Left ventricle myocardium inferior (tissue), 1 donor: ENCODE measurements around the gene R3HDM2. TPM values are rescaled to one million over a fixed set of nuclear protein-coding genes. Genes with fewer than 3 reads are reported as not detected.

Experiments
- DNase-seq: peaks from one replicate; pipeline ENCODE4 v3.0.0-alpha.2; 2020
- H3K27ac ChIP-seq: fragments of 200-600 bp; replicated peaks from 2 replicates; pipeline ENCODE4 v1.8.0; 2021
- H3K27me3 ChIP-seq: fragments of 200-600 bp; 2 replicates; pipeline ENCODE4 v1.8.0; 2021; ENCODE audit warnings: low read depth
- H3K36me3 ChIP-seq: fragments of 200-600 bp; 2 replicates; pipeline ENCODE4 v1.8.0; 2021
- H3K4me1 ChIP-seq: fragments of 200-600 bp; 2 replicates; pipeline ENCODE4 v1.8.0; 2021
- H3K4me3 ChIP-seq: fragments of 200-600 bp; 2 replicates; pipeline ENCODE4 v1.8.0; 2021; ENCODE audit warnings: mild to moderate bottlenecking, moderate library complexity
- H3K9me3 ChIP-seq: fragments of 200-600 bp; replicated peaks from 2 replicates; pipeline ENCODE4 v1.8.0; 2021
- intact Hi-C: fragments of 100-400 bp; cut with micrococcal nuclease; formaldehyde crosslinking; loops from one replicate; pipeline ENCODE4 v1.11.0; 2022
- total RNA-seq: library from RNA; stranded (reverse); fragmentation: NEBNext Ultra II Directional; extraction: Animal tissue kit (Norgen Biotek cat#: 25700); gene quantifications from one replicate; pipeline ENCODE4 v1.2.1, GENCODE V29; 2021
- TF ChIP-seq, protein P1 (sequence below): fragments of 200-600 bp; IDR thresholded peaks from 2 replicates; pipeline ENCODE4 v1.8.0; 2021; ENCODE audit warnings: antibody characterized with exemption, mild to moderate bottlenecking, borderline replicate concordance
- donor health status: DM: no; HTN: yes; CAD: no; lungs with severe emphysema.

R3HDM2 gene
- total RNA-seq, 1 donor from 2014 or later: 63.1 TPM

DNA sequence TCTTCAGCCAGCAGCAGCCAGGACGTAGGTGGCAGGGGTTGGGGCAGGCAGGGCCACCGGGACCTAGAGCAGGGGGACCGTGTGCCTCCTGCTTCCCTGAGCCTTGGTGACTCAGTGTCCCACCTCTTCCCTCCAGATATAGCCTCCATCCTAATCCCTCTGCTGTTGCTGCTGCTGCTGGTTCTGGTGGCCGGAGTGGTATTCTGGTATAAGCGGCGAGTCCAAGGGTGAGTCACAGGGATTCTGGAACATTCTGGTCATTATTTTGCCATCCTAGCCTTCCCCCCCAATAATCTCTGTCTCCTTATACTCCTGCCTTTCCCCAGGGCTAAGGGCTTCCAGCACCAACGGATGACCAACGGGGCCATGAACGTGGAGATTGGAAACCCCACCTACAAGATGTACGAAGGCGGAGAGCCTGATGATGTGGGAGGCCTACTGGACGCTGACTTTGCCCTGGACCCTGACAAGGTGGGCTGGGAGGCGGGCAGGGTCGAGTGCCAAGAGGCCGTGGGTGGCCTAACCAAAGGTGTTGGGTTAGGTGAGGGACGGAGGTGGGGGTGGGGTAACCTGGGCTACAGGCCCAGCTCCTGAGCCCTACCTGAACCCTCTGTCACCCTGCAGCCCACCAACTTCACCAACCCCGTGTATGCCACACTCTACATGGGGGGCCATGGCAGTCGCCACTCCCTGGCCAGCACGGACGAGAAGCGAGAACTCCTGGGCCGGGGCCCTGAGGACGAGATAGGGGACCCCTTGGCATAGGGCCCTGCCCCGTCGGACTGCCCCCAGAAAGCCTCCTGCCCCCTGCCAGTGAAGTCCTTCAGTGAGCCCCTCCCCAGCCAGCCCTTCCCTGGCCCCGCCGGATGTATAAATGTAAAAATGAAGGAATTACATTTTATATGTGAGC lies 218.8 kb downstream of the R3HDM2 start:
- peaks cover 45% of the 10 kb centered on the region for H3K36me3 ChIP-seq
- DNase-seq: no peak
- H3K4me3 ChIP-seq: no peak overlapping the region
- H3K27ac ChIP-seq: peak overlapping the region; percentile 53
- TF ChIP-seq, protein P1, sequence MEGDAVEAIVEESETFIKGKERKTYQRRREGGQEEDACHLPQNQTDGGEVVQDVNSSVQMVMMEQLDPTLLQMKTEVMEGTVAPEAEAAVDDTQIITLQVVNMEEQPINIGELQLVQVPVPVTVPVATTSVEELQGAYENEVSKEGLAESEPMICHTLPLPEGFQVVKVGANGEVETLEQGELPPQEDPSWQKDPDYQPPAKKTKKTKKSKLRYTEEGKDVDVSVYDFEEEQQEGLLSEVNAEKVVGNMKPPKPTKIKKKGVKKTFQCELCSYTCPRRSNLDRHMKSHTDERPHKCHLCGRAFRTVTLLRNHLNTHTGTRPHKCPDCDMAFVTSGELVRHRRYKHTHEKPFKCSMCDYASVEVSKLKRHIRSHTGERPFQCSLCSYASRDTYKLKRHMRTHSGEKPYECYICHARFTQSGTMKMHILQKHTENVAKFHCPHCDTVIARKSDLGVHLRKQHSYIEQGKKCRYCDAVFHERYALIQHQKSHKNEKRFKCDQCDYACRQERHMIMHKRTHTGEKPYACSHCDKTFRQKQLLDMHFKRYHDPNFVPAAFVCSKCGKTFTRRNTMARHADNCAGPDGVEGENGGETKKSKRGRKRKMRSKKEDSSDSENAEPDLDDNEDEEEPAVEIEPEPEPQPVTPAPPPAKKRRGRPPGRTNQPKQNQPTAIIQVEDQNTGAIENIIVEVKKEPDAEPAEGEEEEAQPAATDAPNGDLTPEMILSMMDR: no peak
- intact Hi-C loops: no loop called here
- no peaks in the 10 kb centered on the region for H3K9me3 ChIP-seq
- peaks cover 25% of the 10 kb centered on the region for H3K27me3 ChIP-seq
- peaks cover 70% of the 10 kb centered on the region for H3K4me1 ChIP-seq

DNA sequence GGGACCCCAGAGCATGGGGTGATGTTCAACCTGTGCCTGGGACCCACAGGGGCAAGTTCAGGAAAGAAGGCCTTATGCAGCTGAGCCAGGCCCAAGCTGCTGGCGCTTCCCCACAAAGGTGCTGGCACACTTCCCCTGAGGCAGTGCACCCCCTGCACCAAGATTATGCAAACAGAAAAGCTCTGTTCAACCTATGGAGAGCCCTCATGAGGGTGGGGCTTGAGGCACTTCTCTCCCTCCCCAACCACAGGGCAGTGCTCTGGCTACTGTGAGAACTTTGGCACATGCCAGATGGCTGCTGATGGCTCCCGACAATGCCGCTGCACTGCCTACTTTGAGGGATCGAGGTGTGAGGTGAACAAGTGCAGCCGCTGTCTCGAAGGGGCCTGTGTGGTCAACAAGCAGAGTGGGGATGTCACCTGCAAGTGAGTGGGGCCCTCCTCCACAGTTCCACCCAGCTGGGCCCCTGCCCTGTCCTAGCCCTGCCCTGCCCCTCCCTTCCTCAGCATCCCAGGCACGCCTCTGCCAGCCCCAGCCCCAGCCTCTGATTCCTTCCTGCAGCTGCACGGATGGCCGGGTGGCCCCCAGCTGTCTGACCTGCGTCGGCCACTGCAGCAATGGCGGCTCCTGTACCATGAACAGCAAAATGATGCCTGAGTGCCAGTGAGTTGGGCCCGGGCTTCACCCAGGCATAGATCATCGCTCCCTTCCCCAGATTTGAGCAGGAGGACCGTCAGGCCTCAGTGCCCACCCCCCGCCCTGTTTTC lies 219.7 kb downstream of the R3HDM2 start:
- Histone ChIP-seq H3K27ac (no peak overlapping the region), H3K9me3 (no peaks in the 10 kb centered on the region), H3K4me3 (no peak overlapping the region), H3K36me3 (peaks cover 55% of the 10 kb centered on the region), H3K4me1 (peaks cover 63% of the 10 kb centered on the region), H3K27me3 (peaks cover 17% of the 10 kb centered on the region)
- DNase-seq: no peak
- intact Hi-C loops: no loop called here
- TF ChIP-seq, protein P1: no peak

DNA sequence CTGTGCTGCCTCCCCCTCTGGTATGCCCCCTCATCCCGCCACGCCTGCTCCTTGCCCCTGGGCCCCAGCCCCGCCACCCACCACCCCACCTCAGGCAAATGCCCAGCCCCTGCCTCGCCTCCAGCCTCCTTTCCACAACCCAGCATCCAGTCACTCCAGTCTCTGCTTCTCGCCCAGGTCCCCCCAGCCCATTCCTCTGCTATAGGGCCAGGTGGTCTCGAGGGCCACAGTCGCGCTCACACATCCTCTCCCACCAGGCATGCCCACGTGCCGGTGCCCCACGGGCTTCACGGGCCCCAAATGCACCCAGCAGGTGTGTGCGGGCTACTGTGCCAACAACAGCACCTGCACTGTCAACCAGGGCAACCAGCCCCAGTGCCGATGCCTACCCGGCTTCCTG lies 220.4 kb downstream of the R3HDM2 start:
- Histone ChIP-seq H3K9me3 (no peaks in the 10 kb centered on the region), H3K27me3 (peaks cover 11% of the 10 kb centered on the region), H3K4me3 (no peak overlapping the region), H3K27ac (no peak overlapping the region), H3K36me3 (peaks cover 61% of the 10 kb centered on the region), H3K4me1 (peaks cover 57% of the 10 kb centered on the region)
- DNase-seq: no peak
- intact Hi-C loops: no loop called here
- TF ChIP-seq, protein P1: no peak

DNA sequence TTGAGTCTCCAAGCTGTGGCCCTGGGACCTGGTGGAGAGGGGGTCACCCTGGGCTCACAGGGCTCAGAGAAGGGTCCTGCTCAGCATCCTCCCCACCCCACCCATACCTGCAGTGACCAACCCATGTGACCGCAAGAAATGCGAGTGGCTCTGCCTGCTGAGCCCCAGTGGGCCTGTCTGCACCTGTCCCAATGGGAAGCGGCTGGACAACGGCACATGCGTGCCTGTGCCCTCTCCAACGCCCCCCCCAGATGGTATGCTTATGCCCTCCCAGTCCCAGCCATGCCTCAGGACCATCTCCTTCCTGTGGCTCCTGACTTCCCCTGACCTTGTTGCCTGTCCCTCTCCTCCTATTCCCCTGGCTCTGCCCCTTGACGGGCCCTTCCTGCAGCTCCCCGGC lies 220.9 kb downstream of the R3HDM2 start:
- no peak overlapping the region for H3K4me3 ChIP-seq
- H3K4me1 ChIP-seq: peaks cover 52% of the 10 kb centered on the region
- intact Hi-C loops: no loop called here
- H3K27ac ChIP-seq: peak overlapping the region; percentile 80
- DNase-seq: no peak
- H3K27me3 ChIP-seq: peaks cover 5% of the 10 kb centered on the region
- TF ChIP-seq, protein P1: no peak
- peaks cover 67% of the 10 kb centered on the region for H3K36me3 ChIP-seq
- H3K9me3 ChIP-seq: no peaks in the 10 kb centered on the region

DNA sequence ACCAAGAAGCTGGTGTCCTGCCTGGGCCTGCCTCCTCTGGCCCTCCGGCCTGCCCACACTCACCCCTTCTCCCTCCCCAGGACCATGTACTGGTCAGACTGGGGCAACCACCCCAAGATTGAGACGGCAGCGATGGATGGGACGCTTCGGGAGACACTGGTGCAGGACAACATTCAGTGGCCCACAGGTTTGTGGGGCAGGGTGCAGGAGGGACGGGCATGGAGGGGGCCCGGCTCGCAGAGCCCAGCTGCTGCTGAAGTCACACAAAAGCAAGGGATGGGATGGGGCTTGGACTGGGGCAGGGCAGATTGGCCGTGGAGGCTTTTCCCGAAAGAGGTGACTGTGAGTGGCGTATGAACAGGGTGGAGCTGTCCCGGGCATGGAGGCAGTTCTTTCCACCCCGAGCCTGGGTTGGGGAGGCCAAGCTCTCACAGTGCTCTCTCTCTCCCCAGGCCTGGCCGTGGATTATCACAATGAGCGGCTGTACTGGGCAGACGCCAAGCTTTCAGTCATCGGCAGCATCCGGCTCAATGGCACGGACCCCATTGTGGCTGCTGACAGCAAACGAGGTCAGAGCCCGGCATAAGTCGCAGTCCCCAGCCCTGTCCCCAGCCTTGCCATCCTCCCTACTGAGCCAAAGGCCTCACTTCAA lies 222.1 kb downstream of the R3HDM2 start:
- Histone ChIP-seq H3K36me3 (peaks cover 78% of the 10 kb centered on the region), H3K9me3 (no peaks in the 10 kb centered on the region)

More for the DNA sequence above, 222.1 kb downstream of the R3HDM2 start:
- intact Hi-C loops: no loop called here
- Histone ChIP-seq H3K4me3 (no peak overlapping the region), H3K27ac (peak overlapping the region; percentile 80), H3K4me1 (peaks cover 41% of the 10 kb centered on the region), H3K27me3 (no peaks in the 10 kb centered on the region)
- TF ChIP-seq, protein P1: no peak
- peak; percentile 84 for DNase-seq
